GM19324 (cell line): ENCODE results near the gene BTBD8.
A peak's percentile ranks its signal among the peaks of the same experiment; 100 is the strongest.
"Not testable (repeated sequence)": the region's sequence is repeated elsewhere in the genome, so short reads cannot be mapped to it uniquely, and the experiment has no call there.

Source experiments
- ATAC-seq: cut with Tn5 transposase; IDR thresholded peaks from one replicate; pipeline ENCODE4 v1.9.1; 2021; ENCODE audit warnings: mild to moderate bottlenecking, moderate library complexity; ENCODE audit not compliant: unreplicated experiment, low FRiP score

Gene BTBD8

DNA sequence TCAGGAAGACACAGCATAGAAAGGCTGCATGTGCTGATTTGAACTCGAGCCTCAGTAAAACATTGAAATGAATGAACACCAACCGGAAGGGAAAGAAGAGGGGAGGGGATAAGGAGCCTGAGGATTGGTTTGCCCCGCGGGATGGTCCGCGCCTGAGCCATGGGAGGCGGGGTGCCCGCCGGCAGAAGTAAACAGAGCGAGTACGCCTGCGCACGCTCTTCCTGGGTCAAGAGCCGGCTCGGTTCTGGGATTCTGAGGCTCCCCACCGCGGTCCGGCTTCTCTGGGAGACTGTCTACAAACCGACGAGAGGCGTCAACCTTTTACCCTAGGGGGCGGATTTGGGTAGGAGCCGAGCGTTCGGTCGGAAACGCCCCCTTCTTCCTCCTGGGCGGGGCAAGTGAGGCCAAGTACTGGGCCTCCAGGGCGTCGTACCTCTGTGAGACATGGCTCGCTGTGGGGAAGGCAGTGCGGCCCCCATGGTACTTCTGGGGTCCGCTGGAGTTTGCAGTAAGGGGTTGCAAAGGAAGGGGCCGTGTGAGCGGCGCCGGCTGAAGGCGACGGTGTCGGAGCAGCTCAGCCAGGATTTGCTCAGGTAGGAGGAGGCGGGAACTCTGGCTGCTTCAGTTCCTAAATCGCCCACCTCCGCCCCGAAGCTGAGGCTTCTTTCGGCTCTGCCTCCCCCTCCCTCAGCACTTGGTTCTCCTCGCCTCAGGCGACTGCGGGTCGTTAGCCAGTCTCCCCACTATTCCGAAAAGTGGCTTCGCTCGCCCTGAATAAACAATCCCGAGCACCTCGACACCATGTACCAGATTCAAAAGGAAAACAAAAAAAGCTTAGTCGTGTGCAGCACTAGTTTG is at the start of gene BTBD8:
Gene BTBD8, plus strand, starts transcription at position 218 of the 858 bp plus-strand sequence. Its CDS starts 227 bp downstream, at position 445.
- ATAC-seq: peak; percentile 99

DNA sequence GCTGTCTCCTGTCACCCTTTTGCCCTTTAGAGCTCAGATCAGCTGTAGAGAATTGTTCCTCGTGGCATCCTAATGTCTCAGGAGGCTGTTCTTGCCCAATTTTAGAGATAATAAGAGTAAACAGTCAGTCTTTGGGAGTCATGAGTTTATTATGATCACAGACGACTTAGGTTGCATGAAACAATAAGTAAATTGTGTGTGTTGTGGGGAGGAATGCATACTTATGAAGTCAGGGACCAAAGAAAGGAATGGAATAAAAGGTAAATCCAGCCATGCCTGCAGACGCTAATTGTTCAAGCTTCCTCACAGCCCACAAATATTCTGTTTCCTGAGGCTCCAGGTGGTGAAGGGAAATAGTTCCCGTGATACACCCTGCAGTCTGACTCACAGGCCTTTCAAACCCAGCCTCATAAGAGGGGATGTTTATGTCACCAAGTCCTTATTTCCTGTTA is 49.5 kb upstream of the BTBD8 start:
- ATAC-seq: no peak

DNA sequence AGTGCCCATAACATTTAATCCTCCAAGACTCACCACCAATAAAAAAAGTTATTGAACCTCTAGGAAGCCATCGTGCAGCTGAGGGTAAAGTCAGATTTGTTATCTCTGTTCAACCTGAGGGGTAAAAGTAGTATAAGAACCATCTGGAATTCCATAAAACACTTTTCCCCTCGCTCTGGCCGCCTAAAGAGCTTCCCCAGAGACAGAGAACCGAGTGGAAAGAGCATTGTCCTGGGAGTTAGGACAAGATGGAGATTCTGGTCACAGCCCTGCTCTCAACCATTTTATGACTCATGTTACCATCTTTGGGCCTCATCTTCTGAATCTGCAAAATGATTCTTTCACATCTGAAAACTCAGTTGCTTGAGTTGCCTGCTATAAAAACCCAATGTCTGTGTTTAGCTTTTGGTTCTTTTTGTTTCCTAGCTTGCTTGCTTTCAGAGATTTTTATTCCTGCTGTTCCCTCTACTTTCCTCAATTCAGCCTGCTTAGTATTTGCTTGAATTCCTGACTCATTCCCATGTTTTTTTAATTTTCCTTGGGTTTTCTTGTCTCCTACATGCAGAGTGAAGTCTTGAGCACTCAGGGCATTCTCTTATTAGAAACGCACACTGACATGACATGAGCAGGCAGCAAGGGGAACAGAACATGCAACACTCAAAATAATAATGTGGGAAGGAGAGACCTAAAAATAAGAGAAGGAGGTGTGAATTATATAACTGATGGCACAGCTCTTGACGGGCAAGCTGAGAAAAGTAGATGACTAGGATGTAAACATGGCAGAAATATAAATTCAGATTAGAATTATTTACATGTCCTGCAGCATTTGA is 48.6 kb upstream of the BTBD8 start:
- ATAC-seq: no peak

DNA sequence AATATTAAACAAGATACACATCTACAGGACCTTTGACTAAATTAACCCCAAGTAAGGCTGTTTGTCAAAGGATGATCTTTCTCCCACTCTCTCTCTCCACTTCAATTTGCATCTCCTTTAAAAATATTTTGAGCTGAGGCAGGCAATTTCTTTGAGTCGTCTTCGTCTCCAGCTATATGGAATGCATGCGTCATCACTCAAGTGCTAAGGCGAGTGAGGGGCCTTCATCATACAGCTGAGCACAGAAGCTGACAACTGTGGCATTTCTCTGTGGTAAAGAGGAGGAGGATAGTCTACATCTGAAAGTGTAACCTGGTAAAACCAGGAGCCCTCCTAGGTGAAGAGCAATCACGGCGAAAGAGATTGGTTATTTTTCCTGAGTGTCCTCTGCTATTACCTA is 42.7 kb upstream of the BTBD8 start:
- ATAC-seq: no peak

DNA sequence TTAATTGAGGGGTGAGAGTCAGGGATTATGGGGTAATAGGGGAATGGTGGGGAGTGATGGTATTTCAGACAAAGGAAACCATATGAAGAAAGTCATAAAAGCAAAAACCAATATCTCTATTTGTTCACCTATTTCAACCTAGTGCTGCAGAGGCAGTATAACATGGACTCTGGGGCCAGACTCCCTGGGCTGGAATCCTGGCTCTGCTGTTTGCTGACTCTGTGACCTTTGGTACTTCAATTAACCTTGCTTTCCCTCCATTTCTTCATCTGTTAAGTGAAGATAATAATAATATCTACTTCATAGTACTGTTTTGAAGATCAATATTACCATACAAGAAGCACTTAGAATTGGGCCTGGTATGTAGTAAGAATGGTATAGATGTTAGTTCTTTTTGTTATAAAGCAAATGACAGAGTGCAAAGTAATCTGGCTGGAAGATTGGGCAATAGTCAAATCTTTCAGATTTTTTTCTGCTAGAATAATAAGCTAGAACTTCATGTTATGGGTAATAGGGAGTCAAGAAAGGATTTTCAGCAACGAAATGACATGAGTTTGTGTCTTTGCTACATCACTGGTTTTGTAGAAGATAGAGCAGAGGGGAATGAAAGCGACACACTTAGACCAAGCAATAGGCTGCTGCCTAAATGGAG is 41.3 kb upstream of the BTBD8 start:
- no peak for ATAC-seq

GRCh38 chr1:92040971-92041370 is 39.2 kb upstream of the BTBD8 start:
- ATAC-seq: no peak

DNA sequence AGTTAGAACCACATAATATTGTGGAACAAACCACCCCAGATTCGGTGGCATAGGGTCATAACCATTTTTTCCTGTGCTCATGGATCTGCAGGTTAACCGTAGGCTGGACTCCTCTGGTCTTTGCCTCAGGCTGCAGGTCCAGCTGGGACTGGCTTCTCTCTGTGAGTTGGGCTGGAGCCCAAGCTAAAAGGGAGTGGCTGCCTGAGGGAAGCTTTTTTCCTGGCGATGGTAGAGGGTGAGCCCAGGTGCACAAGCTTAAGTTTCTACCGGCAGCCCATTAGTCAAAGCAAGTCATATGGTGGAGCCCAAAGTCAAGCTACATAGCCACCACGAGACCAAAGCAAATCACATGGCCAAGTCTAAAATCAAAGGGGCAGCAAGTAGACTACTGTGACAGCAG is 36.5 kb upstream of the BTBD8 start:
- no peak for ATAC-seq

DNA sequence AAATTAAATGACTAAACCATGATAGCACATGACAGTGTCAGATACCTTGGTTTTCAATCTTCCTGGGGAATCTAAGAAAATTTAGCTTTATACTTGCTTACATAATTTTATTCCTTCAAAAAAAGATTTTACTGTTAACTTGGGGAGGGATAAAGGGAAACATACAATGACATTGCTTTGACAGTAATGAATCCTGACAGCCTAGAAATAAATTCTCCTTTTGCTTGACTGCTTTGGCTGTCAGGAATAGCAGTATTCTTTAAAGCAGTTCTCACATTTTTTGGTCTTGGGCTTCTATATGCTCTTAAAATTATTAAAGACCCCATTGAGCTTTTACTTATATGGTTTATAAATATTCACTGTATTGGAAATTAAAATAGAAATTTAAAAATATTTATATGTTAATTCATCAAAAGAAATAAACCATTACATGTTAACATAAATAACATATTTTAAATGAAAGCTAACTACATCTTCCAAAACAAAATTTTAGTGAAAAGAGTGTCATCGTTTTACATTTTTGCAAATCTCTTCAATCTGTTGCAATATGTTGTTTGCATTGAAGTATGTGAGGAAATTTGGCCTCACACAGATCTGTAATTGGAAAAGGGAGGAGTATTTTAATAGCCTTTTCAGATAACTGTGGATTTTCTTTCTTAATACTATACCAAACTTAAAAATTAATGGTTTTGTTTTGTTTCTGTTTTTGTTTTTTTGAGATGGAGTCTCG is 34.2 kb upstream of the BTBD8 start:
- ATAC-seq: no peak

- no peak for ATAC-seq
Observed at GRCh38 chr1:92051948-92052347, 28.2 kb upstream of the BTBD8 start.

GRCh38 chr1:92065042-92065441 is 15.1 kb upstream of the BTBD8 start:
- no peak for ATAC-seq

DNA sequence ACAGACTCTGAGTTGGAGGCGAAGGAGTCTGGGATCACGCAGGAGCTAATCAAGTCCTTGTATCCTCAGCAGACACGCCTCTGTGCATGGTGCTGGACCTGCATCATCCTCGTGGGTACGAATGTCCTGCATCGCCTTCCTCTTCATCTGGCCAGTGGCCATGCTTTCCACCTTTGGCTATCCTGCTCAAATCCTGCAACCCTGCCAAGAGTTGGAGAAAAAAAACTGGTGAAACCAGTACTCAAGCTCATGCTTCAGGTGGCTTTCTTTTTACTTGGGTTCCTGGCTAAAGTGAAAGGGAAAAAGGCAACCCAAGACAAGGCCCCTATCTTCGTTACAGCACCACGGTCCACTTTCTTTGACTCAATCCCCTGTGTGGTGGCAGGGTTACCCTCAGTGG is 13.8 kb upstream of the BTBD8 start:
- ATAC-seq: no peak

GRCh38 chr1:92070892-92071291 is 9.3 kb upstream of the BTBD8 start:
- ATAC-seq: no peak

- not testable (repeated sequence) for ATAC-seq
Observed at GRCh38 chr1:92074446-92074845, 5.7 kb upstream of the BTBD8 start.

DNA sequence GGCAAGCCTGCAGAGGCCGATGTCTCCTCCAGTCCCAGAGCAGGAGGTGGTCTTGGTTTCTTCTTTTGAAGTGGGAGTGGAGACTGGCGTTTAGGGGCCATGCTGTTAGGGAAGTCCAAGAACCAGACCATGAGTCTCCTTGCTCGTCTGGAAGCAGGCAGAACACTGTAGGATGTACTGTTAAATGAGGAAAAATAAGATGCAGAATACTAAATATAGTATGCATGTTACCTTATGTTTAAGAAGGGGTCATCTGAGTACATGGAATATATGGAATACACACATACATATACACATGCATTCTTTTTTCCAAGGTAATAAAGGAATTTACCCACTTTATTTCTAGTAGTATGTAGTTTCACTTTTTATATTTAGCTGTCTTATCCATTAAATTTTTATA is 4.8 kb upstream of the BTBD8 start, which contains the start of gene SETSIP:
Gene SETSIP, minus strand, starts transcription at position 101 of the 400 bp plus-strand sequence. Its CDS starts 0 bp downstream, at position 101.
- no peak for ATAC-seq

DNA sequence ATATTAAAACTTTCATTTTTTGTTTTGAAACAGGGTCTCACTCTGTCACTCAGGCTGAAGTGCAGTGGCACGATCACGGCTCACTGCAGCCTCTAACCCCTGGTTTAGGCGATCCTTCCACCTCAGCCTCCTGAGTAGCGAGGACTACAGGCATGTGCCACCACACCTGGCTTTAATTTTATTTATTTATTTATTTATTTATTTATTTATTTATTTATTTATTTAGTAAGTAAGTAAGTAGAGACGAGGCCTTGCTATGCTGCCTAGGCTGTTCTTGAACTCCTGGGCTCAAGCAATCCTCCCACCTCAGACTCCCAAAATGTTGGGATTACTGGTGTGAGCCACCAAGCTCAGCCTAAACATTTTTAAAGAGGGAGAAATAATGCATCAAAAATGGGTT is 3.8 kb upstream of the BTBD8 start:
- no peak for ATAC-seq

DNA sequence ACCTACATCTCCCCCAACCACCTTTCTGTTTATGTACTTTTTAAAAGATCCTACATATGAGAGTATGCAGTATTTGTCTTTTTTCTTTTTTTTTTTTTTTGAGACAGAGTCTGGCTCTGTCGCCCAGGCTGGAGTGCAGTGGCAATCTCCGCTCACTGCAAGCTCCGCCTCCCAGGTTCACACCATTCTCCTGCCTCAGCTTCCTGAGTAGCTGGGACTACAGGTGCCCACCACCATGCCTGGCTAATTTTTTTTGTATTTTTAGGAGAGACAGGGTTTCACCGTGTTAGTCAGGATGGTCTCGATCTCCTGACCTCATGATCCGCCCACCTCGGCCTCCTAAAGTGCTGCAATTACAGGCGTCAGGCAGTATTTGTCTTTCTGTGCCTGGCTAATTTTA is 2.1 kb upstream of the BTBD8 start:
- not testable (repeated sequence) for ATAC-seq

DNA sequence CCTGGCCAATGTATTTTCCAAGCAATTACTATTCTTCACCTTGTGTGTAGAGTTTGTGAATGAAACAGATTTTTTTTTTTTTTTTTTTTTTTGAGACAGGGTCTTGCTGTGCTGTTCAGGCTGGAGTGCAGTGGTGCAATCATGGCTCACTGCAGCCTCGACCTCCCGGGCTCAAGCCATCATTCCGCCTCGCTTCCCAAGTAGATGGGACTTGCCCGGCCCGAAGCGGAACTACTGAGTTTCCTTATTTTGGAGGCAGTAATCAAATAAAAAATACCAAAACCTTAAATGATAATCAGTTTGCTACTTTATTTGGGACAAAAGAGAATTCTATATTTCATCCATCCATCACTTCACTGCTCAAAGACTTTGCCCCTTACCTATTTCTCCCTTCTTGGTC is 704 bp upstream of the BTBD8 start:
- ATAC-seq: no peak

DNA sequence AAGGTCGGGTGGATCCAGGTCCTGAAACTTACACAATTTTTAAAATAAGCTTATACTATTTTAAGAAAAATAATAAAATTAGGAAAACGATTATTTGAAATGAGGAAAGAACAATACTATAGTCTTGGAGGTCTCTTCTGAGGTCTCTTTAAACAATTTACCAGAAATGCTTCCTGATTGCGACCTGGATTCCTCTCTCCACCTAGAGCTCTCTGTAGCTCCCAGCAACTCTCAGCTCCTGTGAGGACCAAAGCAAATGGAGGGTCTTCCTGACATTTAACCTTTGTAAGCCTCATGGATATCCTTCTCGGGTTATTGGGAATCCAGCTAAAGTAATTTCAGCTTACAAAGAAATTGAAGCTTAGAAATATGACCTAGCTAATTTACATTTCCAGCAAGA is 886 bp downstream of the BTBD8 start:
- ATAC-seq: no peak

- no peak for ATAC-seq
Observed at GRCh38 chr1:92084651-92085050, 4.5 kb downstream of the BTBD8 start.

- no peak for ATAC-seq
Observed at GRCh38 chr1:92085727-92086126, 5.6 kb downstream of the BTBD8 start.
